ENCODE results near the gene ITGB7.
"Not testable (repeated sequence)": the region's sequence is repeated elsewhere in the genome, so short reads cannot be mapped to it uniquely, and the experiment has no call there.

The ITGB7 gene

GRCh38 chr12:53217051-53217930 is 10.2 kb upstream of the ITGB7 start:
- DNase-seq, result peak; percentile 47

DNA sequence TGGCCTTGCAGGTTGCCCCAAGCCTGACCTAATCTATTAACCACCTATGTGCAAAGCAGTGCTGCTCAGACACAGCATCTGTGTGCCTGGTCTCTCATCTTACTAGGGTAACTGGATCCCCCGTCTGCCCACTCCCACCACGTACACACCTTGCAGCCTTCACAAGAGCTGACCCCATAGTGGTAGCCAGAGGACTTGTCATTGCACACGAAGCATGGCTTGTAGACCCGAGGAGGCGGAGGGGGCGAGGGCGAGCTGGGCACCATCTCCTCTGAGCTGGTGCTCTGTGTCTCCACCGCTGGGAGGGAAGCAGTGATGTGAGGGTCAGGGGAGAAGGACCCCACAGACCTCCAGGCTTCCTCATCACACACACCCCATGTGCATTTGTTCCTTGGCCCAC is 8.4 kb upstream of the ITGB7 start:
- DNase-seq, result no peak

GRCh38 chr12:53214687-53215455 is 7.8 kb upstream of the ITGB7 start:
- DNase-seq, result no peak

DNA sequence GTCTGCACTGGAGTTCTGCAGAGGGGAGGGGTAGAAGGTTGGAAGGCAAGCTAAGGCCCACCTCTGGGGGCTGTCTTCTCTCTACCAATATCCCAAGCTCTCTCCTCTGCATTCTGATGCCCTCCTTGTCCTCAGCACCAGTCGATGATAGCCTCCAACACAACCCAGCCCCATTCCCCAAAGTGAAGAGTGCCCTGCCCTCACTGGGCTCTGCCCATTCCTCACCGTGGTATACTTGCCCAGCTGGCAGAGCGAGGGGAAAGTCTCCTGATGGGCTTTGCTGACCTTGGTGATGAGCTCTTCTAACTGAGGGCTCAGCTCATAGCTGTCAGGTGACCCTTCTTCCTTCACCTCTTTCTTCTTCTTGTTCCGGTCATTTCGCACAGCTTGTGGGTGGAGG is 7.2 kb upstream of the ITGB7 start:
- no peak for DNase-seq

- peak; percentile 85 for DNase-seq
These were observed 6.3 kb upstream of the ITGB7 start for GRCh38 chr12:53213348-53213747.

DNA sequence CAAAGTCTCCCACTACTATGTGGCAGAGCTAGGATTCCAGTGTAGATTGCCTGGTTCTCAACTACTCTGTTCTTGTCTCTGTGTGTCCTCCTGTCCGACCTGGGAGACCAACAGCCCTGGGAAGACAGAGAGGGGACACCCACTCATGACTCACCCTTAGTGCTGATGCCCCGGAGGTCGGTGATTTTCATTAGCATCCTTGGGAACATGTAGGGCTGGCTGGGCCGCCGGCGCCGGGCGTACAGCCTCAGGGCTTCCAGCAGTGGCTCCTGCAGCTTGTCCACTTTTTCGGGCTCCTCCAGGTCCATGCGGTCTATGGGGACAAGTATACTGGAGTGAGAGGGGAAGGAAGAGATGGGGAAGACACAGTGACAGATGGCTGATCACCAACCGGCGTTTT is 5.9 kb upstream of the ITGB7 start:
- DNase-seq, result no peak

GRCh38 chr12:53211476-53212381 is 4.7 kb upstream of the ITGB7 start:
- no peak for DNase-seq

DNA sequence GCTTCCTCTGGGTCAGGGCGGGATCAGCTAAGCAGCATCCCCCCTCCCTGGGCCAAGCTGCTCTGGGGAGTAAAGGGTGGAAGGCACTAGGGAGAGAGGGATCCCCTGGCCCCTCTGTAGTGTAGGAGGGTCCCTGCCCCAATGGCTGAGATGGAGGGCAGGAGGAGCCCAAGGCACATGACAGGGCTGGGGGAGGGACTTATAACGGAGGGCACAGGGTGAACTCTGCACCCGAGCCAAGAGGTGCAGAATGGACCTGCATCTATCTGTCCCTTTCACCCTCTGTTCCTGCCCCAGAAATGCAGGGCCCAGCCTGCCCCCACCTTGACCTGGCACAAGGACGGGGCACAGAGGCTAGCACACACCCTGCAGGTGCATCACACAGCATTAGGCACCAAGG is 3.8 kb upstream of the ITGB7 start:
- DNase-seq, result no peak

- DNase-seq, result no peak
These were observed 1.9 kb upstream of the ITGB7 start for GRCh38 chr12:53208877-53209463.

DNA sequence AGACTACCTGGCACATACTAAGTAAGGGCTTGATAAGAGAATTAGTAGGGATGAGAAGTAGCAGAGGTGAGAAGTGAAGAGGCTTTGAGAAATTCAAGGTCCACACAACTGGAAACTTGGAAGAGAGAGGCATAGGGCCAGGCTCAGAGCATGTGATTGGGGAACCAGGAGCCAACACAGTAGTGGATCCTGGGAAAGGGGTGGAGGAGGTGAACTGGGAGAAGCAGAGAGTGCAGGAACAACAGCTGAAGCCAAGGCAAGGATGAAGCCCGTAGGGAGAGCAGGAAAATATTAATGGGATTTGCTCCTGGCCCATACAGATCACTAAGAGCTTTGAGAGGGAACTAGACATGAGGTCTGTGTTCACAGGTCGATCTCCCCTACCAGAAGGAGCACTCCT is 1.4 kb upstream of the ITGB7 start:
- DNase-seq, result no peak

- DNase-seq, result peak; percentile 62
These were observed 1.2 kb downstream of the ITGB7 start for GRCh38 chr12:53205747-53206419.

GRCh38 chr12:53204351-53204750 is 2.7 kb downstream of the ITGB7 start:
- DNase-seq, result no peak

GRCh38 chr12:53202316-53202715 is 4.7 kb downstream of the ITGB7 start:
- not testable (repeated sequence) for DNase-seq

GRCh38 chr12:53201639-53202038 is 5.4 kb downstream of the ITGB7 start:
- DNase-seq, result no peak

- DNase-seq, result no peak
These were observed 5.9 kb downstream of the ITGB7 start for GRCh38 chr12:53201177-53201541.

- no peak for DNase-seq
These were observed 6.4 kb downstream of the ITGB7 start for GRCh38 chr12:53200458-53201176.

- no peak for DNase-seq
These were observed 7.0 kb downstream of the ITGB7 start for GRCh38 chr12:53200107-53200457.

GRCh38 chr12:53199700-53200099 is 7.4 kb downstream of the ITGB7 start:
- DNase-seq, result no peak

GRCh38 chr12:53198486-53199110 is 8.5 kb downstream of the ITGB7 start:
- peak; percentile 30 for DNase-seq

DNA sequence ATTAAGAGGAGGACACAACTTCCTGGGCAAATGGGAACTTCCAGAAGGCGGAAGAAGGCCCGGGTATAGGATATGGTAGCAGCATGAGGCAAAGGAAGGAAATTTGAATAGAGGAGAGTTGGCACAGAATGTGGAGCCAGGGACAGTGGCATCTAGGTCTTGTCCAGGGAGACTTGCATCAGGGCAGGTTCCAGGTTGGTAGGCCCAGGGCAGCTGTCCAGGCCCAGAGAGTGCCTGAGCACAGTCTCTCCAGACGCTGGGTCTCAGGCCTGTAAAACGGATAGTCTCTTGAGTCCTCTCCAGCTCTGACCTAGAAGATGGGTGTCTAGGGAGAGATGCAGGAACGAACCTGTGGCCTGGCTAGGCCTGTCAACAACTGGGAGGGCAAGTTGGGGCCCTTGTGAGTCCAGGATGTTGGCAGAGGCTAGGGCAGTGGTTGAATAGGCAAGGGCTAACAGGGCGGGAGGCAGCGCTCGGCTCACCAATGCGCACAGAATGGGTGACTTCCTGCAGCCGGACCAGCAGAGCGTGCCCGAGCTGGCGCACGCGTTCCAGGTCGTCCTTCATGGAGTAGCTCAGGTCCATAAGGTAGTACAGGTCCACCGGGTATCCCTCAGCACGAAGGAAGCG is 9.9 kb downstream of the ITGB7 start:
- no peak for DNase-seq

DNA sequence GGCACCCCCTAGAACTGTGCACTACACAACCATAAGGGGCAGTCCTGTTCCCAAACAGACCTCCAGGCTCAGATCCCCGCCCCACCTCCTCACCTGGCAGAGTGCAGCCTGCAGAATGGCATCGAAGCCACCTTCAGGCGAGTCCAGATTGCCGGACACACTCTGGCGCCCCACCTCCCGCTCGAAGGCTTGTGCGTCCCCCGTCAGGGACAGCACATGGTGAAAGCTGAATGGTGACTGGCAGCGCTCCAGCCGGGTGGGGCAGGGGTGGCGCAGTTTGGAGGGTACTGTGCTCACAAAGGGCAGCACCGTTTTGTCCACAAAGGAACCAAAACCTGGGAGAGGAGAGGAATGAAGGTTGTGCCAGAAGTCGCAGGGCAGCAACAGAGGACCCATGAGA is 10.6 kb downstream of the ITGB7 start:
- no peak for DNase-seq
